ENCODE data around the gene UNC93A.
A peak's percentile ranks its signal among the peaks of the same experiment; 100 is the strongest.
"Not testable (repeated sequence)": the region's sequence is repeated elsewhere in the genome, so short reads cannot be mapped to it uniquely, and the experiment has no call there.

UNC93A gene

DNA sequence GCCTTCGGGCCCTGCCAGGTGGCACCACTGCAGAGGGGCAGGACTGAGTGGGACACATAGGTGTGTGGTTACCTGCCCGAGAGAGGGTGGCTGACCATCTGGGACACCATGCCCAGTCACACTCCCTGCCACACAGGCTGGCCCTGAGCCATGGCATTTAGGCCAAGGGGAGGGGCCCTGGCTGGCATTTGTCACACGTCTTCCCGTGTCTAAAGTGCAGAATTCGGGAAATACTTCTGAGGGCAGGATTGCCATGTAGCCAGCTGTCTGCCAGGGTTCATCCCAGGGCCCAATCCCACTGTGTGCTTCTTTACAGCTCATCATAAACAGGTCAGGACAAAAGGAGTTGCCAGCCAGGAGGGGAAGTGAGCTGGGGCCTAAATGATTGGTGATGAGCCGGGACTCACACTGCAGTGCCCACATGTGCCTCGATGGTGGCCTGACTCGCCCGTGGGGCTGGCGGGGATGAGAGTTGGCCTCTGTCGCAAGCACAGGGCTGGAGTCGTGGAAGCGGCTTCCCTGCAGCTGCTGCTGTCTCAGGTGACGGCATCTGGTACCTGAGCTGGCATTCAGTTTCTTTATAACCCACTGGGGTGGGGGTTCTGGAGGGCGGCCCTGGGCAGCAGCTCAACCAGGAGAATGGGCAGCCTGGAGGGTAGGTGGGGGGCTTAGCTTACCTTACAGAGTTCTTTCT lies 5.9 kb upstream of the UNC93A start:
- H3K4me3 ChIP-seq (replicated peaks; ENCODE audit: low read depth, low read length) = no peak overlapping the region
- DNase-seq (ENCODE audit: extremely low read depth, low read depth) = no peak
- TF ChIP-seq CTCF (IDR thresholded peaks at IDR 0.05; ENCODE audit: low read depth, low read length, missing control alignments) = no peak

DNA sequence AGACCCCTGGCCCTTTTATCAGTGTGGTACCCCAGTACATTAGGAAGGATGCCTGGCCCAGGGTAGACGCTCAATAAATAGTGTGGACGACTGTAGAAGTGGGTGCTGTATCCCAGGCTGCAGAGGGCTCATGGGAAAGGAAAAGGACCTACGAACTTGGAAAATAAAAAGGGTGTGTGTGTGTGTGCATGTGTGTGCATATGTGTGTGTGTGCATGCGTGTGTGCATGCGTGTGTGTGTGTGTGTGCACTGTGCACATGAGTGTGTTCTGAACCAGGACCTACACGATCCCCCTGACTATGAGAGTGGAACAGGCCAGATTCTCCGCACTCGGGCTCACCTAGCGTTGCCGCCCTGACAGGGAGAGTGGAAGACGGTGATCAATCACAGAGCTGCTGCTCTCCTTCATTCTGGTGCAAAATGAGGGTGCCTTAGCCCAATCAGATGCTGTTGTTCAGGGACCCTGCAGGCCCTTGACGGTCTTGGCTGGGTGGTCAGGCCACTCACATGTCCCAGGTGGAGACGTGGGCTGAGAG lies 3.5 kb upstream of the UNC93A start:
- DNase-seq (ENCODE audit: extremely low read depth, low read depth) = no peak
- H3K4me3 ChIP-seq (replicated peaks; ENCODE audit: low read depth, low read length) = no peak overlapping the region
- TF ChIP-seq CTCF (IDR thresholded peaks at IDR 0.05; ENCODE audit: low read depth, low read length, missing control alignments) = no peak

- TF ChIP-seq CTCF (IDR thresholded peaks at IDR 0.05; ENCODE audit: low read depth, low read length, missing control alignments) = peak; percentile 48
- DNase-seq (ENCODE audit: extremely low read depth, low read depth) = peak; percentile 1
- H3K4me3 ChIP-seq (replicated peaks; ENCODE audit: low read depth, low read length) = not testable (repeated sequence)
These were observed 2.4 kb upstream of the UNC93A start for GRCh38 chr6:167288591-167289225.

DNA sequence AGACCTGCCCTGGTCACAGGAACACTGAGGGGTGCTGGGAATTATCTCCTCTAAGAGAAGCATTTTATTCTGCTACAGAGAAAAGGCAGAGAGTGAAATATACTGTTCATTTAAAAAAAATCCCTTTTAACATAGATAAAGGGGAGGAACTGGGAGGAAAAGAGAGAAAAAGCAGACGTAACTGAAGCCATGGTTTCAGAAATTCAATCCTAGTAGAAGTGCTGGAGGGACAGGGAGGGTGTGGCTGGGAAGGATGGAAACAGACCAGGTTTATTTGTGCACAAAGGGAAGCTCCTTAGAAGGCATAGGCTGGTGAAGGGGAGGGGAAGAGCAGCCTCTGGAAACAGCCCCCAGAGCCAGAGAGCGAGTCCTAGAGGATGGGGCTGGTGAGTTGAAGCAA lies 1.8 kb upstream of the UNC93A start:
- not testable (repeated sequence) for DNase-seq (ENCODE audit: extremely low read depth, low read depth); H3K4me3 ChIP-seq (replicated peaks; ENCODE audit: low read depth, low read length)

DNA sequence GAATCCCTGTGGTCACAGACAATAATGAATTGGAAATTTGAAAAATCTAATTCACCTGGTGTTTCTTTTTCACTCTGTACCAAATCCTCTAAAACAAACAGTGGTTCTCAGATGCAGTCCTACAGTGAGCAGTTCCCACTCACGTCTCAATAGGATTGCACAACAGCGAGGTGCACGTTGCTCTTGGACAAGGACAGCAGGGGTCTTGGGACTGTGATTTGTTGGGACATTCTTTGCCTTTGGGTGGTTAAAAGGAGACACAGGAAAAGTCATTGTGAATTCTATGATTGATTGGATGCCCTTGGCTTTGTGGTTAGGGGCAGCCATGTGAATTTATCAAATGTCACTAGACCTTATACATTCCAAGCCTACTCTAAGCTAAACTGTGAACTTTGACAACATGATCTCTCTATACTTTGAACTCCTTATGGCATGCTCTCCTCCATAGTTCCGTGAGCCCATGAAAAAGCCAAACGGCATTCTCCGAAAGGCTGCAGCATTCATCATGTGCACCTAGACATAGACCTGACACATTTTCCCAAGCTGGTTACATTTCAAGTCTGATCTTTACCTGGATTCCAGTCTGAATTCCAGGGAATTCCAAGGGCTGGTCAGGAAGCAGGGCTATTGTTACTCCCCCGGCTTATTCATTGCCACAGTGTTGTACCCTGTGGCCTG lies 647 bp downstream of the UNC93A start:
- DNase-seq (ENCODE audit: extremely low read depth, low read depth) = no peak
- H3K4me3 ChIP-seq (replicated peaks; ENCODE audit: low read depth, low read length) = no peak overlapping the region
- no peak for TF ChIP-seq CTCF (IDR thresholded peaks at IDR 0.05; ENCODE audit: low read depth, low read length, missing control alignments)

- no peak for DNase-seq (ENCODE audit: extremely low read depth, low read depth)
- TF ChIP-seq CTCF (IDR thresholded peaks at IDR 0.05; ENCODE audit: low read depth, low read length, missing control alignments) = no peak
- no peak overlapping the region for H3K4me3 ChIP-seq (replicated peaks; ENCODE audit: low read depth, low read length)
These were observed 1.4 kb downstream of the UNC93A start for GRCh38 chr6:167292301-167293087.
